Upper lobe of right lung (tissue), 1 donor: ENCODE results near the gene CFAP20DC. TPM values are rescaled to one million over a fixed set of nuclear protein-coding genes. Genes with fewer than 3 reads are reported as not detected.
"Not testable (repeated sequence)": the region's sequence is repeated elsewhere in the genome, so short reads cannot be mapped to it uniquely, and the experiment has no call there.

ENCODE experiments used
- ATAC-seq: fragments of 200-7000 bp; cut with Tn5 transposase; one replicate; pipeline ENCODE4 v1.9.1; 2020; ENCODE audit warnings: mild to moderate bottlenecking, moderate library complexity
- DNase-seq: peaks from one replicate; pipeline ENCODE4 v3.0.0-alpha.2; 2020
- H3K27ac ChIP-seq: fragments of 200-600 bp; one replicate; pipeline ENCODE4 v1.8.0; 2022
- H3K27me3 ChIP-seq: fragments of 200-600 bp; one replicate; pipeline ENCODE4 v1.8.0; 2022; ENCODE audit warnings: mild to moderate bottlenecking
- H3K36me3 ChIP-seq: fragments of 200-600 bp; one replicate; pipeline ENCODE4 v1.8.0; 2022
- H3K4me1 ChIP-seq: fragments of 200-600 bp; one replicate; pipeline ENCODE4 v1.8.0; 2022
- H3K4me3 ChIP-seq: fragments of 200-600 bp; one replicate; pipeline ENCODE4 v1.8.0; 2022; ENCODE audit warnings: mild to moderate bottlenecking
- H3K9me3 ChIP-seq: fragments of 200-600 bp; one replicate; pipeline ENCODE4 v1.8.0; 2022
- CTCF ChIP-seq: fragments of 200-600 bp; IDR thresholded peaks from one replicate; pipeline ENCODE4 v1.8.0; 2022; ENCODE audit warnings: antibody characterized with exemption
- intact Hi-C: fragments of 100-400 bp; cut with DNase I; formaldehyde crosslinking; loops from one replicate; pipeline ENCODE4 v1.11.0; 2022
- total RNA-seq: library from RNA; stranded (reverse); fragmentation: NEBNext Ultra II Directional; extraction: Animal tissue kit (Norgen Biotek cat#: 25700); gene quantifications from one replicate; pipeline ENCODE4 v1.2.1, GENCODE V29; 2021
- donor health status: DM: no; HTN: yes; CAD: no; lungs with severe emphysema.

Gene CFAP20DC
- total RNA-seq, 1 donor from 2014 or later: not detected

- Histone ChIP-seq H3K4me1 (no peaks in the 10 kb centered on the region), H3K9me3 (no peaks in the 10 kb centered on the region), H3K36me3 (no peaks in the 10 kb centered on the region), H3K27me3 (no peaks in the 10 kb centered on the region), H3K4me3 (no peak overlapping the region), H3K27ac (no peak overlapping the region)
- DNase-seq (no peak), ATAC-seq (no peak)
- TF ChIP-seq CTCF: no peak
- intact Hi-C loops: no loop called here
These were observed 20.0 kb upstream of the CFAP20DC start for GRCh38 chr3:59069838-59070237.

- no peaks in the 10 kb centered on the region for H3K9me3 ChIP-seq
- ATAC-seq (no peak), DNase-seq (no peak)
- no peaks in the 10 kb centered on the region for H3K4me1 ChIP-seq
- no peak overlapping the region for H3K27ac ChIP-seq
- intact Hi-C loops: no loop called here
- H3K36me3 ChIP-seq: no peaks in the 10 kb centered on the region
- no peak overlapping the region for H3K4me3 ChIP-seq
- TF ChIP-seq CTCF: no peak
- no peaks in the 10 kb centered on the region for H3K27me3 ChIP-seq
These were observed 15.4 kb upstream of the CFAP20DC start for GRCh38 chr3:59065240-59065639.

- Histone ChIP-seq H3K27ac (no peak overlapping the region), H3K4me3 (no peak overlapping the region), H3K4me1 (no peaks in the 10 kb centered on the region), H3K36me3 (no peaks in the 10 kb centered on the region), H3K27me3 (no peaks in the 10 kb centered on the region), H3K9me3 (no peaks in the 10 kb centered on the region)
- intact Hi-C loops: no loop called here
- TF ChIP-seq CTCF: no peak
- DNase-seq (no peak), ATAC-seq (no peak)
These were observed 14.9 kb upstream of the CFAP20DC start for GRCh38 chr3:59064728-59065127.

- Histone ChIP-seq H3K27me3 (no peaks in the 10 kb centered on the region), H3K4me3 (no peak overlapping the region), H3K36me3 (no peaks in the 10 kb centered on the region), H3K4me1 (no peaks in the 10 kb centered on the region), H3K27ac (no peak overlapping the region), H3K9me3 (no peaks in the 10 kb centered on the region)
- ATAC-seq (no peak), DNase-seq (no peak)
- intact Hi-C loops: no loop called here
- TF ChIP-seq CTCF: no peak
These were observed 14.5 kb upstream of the CFAP20DC start for GRCh38 chr3:59064276-59064675.

GRCh38 chr3:59056706-59057105 lies 6.9 kb upstream of the CFAP20DC start:
- DNase-seq (no peak), ATAC-seq (no peak)
- Histone ChIP-seq H3K36me3 (no peaks in the 10 kb centered on the region), H3K27ac (no peak overlapping the region), H3K4me1 (no peaks in the 10 kb centered on the region), H3K27me3 (no peaks in the 10 kb centered on the region), H3K9me3 (no peaks in the 10 kb centered on the region), H3K4me3 (no peak overlapping the region)
- intact Hi-C loops: no loop called here
- TF ChIP-seq CTCF: no peak

- H3K4me1 ChIP-seq: no peaks in the 10 kb centered on the region
- no peak for DNase-seq
- peak; percentile 43 for ATAC-seq
These were observed 3.1 kb upstream of the CFAP20DC start for GRCh38 chr3:59052803-59053411.

GRCh38 chr3:59050811-59051414 lies 1.1 kb upstream of the CFAP20DC start:
- H3K27ac ChIP-seq, H3K4me1 ChIP-seq, H3K4me3 ChIP-seq, H3K9me3 ChIP-seq, H3K36me3 ChIP-seq, ATAC-seq, H3K27me3 ChIP-seq, intact Hi-C loops, DNase-seq: not testable (repeated sequence)

More at GRCh38 chr3:59052803-59053411, 3.1 kb upstream of the CFAP20DC start:
- TF ChIP-seq CTCF: peak; percentile 68
- Histone ChIP-seq H3K27ac (no peak overlapping the region), H3K27me3 (no peaks in the 10 kb centered on the region), H3K4me3 (no peak overlapping the region), H3K9me3 (no peaks in the 10 kb centered on the region), H3K36me3 (no peaks in the 10 kb centered on the region)
- intact Hi-C loops: no loop called here
